Muscle layer of duodenum (tissue), 2 donors: ENCODE data around the gene FAHD2A.
"Not testable (repeated sequence)": the region's sequence is repeated elsewhere in the genome, so short reads cannot be mapped to it uniquely, and the experiment has no call there.

Experiments used
- H3K27ac ChIP-seq: one replicate; pipeline ENCODE4 v1.7.0; 2013; ENCODE audit warnings: mild to moderate bottlenecking, low read length
- H3K27me3 ChIP-seq: one replicate; pipeline ENCODE4 v1.7.0; 2013; ENCODE audit warnings: low read depth, mild to moderate bottlenecking, control low read depth, low read length
- H3K36me3 ChIP-seq, 2 donors: one replicate each; pipeline ENCODE4 v1.7.0; 2013; ENCODE audit warnings: low read length in 2 of 2, control low read depth in 1 of 2, mild to moderate bottlenecking in 1 of 2; ENCODE audit not compliant: insufficient read depth in 2 of 2, control insufficient read depth in 1 of 2
- H3K4me1 ChIP-seq, 2 donors: one replicate each; pipeline ENCODE4 v1.7.0; 2013; ENCODE audit warnings: low read length in 2 of 2, mild to moderate bottlenecking in 2 of 2, control low read depth in 1 of 2, moderate library complexity in 1 of 2; ENCODE audit not compliant: insufficient read depth in 2 of 2, control insufficient read depth in 1 of 2
- H3K4me3 ChIP-seq, 2 donors: one replicate each; pipeline ENCODE4 v1.7.0; 2013; ENCODE audit warnings: low read length in 2 of 2, low read depth in 1 of 2, mild to moderate bottlenecking in 1 of 2
- H3K9me3 ChIP-seq, 2 donors: one replicate each; pipeline ENCODE4 v1.7.0; 2013; ENCODE audit warnings: low read length in 2 of 2, control low read depth in 1 of 2, mild to moderate bottlenecking in 1 of 2; ENCODE audit not compliant: control insufficient read depth in 1 of 2
- donor health status: healthy.

The FAHD2A gene

DNA sequence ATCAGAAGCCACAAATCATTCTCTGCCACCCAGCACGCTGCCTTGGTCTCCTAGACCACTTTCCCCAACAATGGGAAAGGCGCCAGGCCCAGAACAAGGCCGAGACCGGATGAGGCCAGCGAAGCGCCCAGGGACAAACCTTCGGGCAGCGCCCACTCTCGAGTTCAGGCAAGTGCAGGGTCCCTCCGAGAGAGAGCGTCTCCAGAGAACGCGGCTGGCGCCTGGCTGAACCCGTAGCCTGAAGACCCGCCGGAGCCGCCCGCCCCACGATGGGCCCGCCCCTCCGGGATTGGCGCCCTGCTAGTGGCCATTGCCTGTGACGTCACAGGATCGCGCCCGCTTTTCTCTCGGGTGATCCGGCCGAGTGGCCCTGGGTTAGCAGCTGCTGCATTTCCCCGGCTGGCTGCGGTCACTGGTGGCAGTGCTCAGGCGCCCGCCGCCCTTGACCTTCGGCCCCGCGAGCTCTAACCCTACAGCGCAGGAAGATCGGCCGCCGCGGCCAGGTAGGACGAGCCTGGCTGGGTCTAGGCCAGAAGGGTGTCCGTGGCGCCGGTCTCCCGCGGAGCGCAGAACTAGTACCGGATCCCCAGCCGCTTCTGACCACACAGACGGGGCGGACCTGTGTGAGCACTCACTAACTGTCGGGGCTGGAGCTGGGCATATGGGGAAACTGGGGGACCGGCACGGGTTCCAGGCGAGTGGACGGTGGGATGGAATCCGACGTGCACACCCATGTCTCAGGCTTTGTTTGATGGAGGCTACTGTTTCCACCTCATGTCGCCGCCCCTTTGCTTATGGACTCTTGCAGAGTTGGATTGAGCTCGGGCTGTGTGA is at the start of gene FAHD2A:
Gene FAHD2A, plus strand, starts transcription at position 339 of the 834 bp plus-strand sequence. CDS start 2,851 bp downstream, outside the sequence.
- H3K4me1 ChIP-seq = peaks cover 0 to 13% of the 10 kb centered on the region in 2 donors

DNA sequence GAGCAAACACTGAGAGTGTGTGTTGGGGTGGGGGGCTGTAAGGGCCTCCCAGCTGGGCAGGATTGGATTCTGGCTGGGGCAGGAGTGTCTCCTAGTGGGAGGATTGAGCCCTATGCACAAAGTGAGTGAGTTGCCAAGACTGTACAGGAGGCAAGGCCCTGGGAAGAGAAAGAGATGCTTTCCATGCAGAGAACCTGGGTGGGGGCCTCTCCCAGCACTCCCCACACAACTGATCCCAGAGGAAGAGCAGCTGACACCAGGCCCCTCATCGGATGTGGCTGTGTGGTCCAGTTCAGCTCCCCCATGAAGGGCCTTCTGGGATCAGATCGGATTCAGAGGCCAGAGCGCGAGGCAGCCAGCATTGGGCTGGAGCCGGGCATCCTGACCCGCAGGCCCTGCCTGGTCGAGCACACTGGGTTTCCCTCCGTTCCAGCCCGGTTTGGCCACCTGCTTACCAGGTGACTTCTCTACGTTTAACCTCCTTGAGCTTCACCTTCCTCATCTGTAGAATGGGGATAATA is 49.4 kb upstream of the FAHD2A start:
- Histone ChIP-seq H3K4me1 (no peaks in the 10 kb centered on the region), H3K4me3 (no peak overlapping the region), H3K36me3 (no peaks in the 10 kb centered on the region), H3K27ac (no peak overlapping the region), H3K27me3 (no peaks in the 10 kb centered on the region), H3K9me3 (no peaks in the 10 kb centered on the region)

More for the DNA sequence above, at the start of gene FAHD2A:
- no peaks in the 10 kb centered on the region for H3K27me3 ChIP-seq
- H3K9me3 ChIP-seq = no peaks in the 10 kb centered on the region
- no peaks in the 10 kb centered on the region for H3K36me3 ChIP-seq
- H3K27ac ChIP-seq = peak within 1 kb of the TSS; percentile 91
- peak within 1 kb of the TSS; percentile 86 to 95 for H3K4me3 ChIP-seq

GRCh38 chr2:95353613-95354468 is 48.7 kb upstream of the FAHD2A start:
- no peaks in the 10 kb centered on the region for H3K27me3 ChIP-seq
- no peak overlapping the region for H3K4me3 ChIP-seq
- no peak overlapping the region for H3K27ac ChIP-seq
- no peaks in the 10 kb centered on the region for H3K9me3 ChIP-seq
- no peaks in the 10 kb centered on the region for H3K36me3 ChIP-seq
- H3K4me1 ChIP-seq = no peaks in the 10 kb centered on the region

DNA sequence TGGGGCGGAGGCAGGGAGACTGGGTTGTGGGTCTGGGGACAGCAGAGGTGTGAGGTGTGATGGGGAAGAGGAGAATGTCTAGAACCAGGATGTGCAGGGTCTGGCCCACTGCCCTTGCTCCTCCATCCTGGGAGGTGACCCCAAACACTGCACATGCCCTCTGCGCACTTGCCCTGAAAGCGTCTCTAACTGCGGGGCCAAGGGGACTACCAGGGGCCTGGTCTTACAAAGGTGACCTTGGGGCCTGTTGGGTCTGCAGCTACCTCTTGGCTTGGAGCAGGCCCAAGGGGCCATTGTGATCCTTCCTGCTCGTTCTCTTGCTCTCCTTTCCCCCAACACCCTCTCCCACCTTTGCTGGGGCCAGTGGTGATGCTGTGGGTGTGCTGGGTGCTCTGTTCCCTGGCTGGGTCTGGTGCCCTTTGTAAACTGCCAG is 48.0 kb upstream of the FAHD2A start:
- Histone ChIP-seq H3K4me3 (no peak overlapping the region), H3K27me3 (no peaks in the 10 kb centered on the region), H3K27ac (no peak overlapping the region), H3K9me3 (no peaks in the 10 kb centered on the region), H3K4me1 (no peaks in the 10 kb centered on the region), H3K36me3 (no peaks in the 10 kb centered on the region)

DNA sequence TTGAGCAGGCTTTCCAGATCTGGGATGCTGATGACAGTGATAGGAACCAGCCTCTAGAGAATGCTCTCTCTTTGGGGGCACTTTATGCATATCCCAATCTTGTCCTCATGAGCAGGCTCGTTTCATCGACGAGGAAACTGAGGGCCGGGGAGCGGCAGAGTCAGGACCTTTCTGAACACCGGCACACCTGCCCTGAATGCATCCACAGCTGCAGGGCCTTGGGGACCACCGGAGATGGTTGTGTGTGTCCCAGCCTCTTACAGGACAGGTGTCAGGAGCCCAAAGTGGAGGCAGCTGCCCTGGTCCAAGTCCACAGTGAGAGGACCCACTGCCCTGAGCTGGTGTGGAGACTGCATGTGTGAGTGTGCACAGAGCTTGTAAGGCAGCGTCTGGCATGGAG is 47.6 kb upstream of the FAHD2A start:
- Histone ChIP-seq H3K4me3 (no peak overlapping the region), H3K9me3 (no peaks in the 10 kb centered on the region), H3K27me3 (no peaks in the 10 kb centered on the region), H3K36me3 (no peaks in the 10 kb centered on the region), H3K27ac (no peak overlapping the region), H3K4me1 (no peaks in the 10 kb centered on the region)

GRCh38 chr2:95355486-95355885 is 47.0 kb upstream of the FAHD2A start:
- not testable (repeated sequence) for H3K36me3 ChIP-seq, H3K27me3 ChIP-seq, H3K9me3 ChIP-seq, H3K4me3 ChIP-seq, H3K4me1 ChIP-seq, H3K27ac ChIP-seq

DNA sequence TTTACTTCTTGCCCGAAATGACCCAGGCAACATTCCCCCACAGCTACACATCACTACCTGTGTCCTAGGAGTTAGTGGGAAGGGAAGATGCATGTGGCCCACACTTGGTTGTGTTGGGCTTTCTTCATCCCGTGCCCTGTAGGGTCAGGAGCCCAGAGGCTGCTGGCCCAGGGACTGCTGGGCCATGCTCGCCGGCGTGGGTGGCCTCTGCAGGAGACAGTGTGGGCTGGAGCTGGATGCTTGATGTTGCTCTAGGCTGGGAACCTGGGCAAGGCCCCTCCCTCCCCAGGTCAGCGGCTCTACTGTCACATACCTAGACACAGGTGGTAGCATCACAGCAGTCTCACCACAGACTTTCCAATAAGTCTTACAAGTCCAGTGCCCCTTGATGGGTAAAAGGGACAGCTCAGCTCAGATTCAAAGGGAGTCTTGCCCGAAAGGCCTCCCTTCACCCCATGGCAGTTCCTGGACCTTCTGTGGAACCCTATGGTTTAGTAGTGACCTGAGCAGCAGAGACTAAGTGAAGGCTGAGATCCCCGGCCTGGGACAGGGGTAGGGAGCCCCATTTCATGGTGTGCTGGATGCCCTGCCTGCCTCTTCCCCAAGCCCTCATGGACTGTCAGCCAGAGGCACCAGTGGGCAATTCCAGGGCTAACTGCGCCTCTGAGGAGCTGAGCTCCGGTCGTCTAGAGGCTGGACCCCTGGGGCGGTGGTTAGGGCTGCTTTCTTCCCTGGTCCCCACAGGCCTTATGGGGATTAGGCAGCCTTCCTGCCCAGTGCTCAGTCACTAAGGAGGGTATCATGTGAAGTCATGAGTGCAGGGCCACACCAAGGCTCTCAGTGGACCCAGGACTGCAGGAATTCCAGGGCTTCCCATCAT is 45.4 kb upstream of the FAHD2A start:
- H3K36me3 ChIP-seq = no peaks in the 10 kb centered on the region
- H3K27ac ChIP-seq = no peak overlapping the region
- no peak overlapping the region for H3K4me3 ChIP-seq
- no peaks in the 10 kb centered on the region for H3K27me3 ChIP-seq
- H3K9me3 ChIP-seq = no peaks in the 10 kb centered on the region
- H3K4me1 ChIP-seq = no peaks in the 10 kb centered on the region

DNA sequence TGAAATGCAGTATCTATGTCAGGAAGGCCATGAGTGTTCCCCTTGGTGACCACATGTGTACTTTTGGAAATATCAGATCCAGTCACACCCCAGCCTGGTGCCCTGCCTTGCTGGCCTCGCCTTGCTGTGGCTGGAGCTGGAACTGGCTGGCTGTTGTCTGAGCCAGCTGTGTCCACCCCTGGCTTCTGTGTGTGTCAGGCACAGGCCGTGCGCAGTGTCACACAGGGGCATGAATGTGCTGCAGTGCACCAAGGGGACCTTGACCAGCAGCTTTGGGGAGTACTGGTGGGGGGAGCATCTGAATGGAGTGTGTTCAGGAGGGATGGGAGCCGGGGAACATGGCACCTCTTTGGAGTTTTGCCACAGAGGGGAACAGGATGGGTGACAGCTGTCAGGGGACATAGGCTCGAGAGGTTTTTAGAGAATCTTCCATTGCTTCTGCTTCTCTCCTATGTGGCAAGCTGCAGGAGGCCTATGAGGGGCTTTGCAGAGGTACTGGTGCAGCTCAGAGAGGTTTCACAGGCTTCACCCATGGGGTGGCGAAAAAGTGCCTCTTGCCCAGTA is 44.7 kb upstream of the FAHD2A start:
- H3K4me1 ChIP-seq = no peaks in the 10 kb centered on the region
- no peaks in the 10 kb centered on the region for H3K36me3 ChIP-seq
- no peaks in the 10 kb centered on the region for H3K9me3 ChIP-seq
- no peaks in the 10 kb centered on the region for H3K27me3 ChIP-seq
- H3K27ac ChIP-seq = no peak overlapping the region
- H3K4me3 ChIP-seq = no peak overlapping the region

GRCh38 chr2:95359031-95359430 is 43.5 kb upstream of the FAHD2A start:
- H3K4me3 ChIP-seq = no peak overlapping the region
- no peaks in the 10 kb centered on the region for H3K4me1 ChIP-seq
- no peaks in the 10 kb centered on the region for H3K27me3 ChIP-seq
- no peaks in the 10 kb centered on the region for H3K36me3 ChIP-seq
- H3K27ac ChIP-seq = no peak overlapping the region
- no peaks in the 10 kb centered on the region for H3K9me3 ChIP-seq

DNA sequence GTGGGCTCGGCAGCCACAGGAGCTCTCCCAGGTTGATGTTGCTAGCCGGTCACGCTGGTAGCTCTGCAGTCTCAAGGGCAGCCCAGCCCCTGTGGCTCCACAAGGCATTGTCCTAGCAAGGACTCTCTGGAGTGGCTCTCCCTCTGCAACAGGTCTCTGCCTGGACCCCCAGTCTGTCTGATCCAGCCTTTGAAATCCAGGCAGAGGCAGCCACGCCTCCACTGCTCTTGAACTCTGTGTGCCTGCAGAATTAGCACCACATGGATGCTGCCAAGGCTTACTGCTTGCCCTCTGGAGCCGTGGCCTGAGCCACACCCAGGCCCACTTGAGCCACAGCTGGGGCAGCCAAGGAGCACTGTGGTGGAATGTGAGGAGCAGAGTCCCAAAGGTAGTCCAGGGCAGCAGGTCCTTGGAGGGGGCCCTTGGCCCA is 43.0 kb upstream of the FAHD2A start:
- Histone ChIP-seq H3K27ac (no peak overlapping the region), H3K4me3 (no peak overlapping the region), H3K36me3 (no peaks in the 10 kb centered on the region), H3K27me3 (no peaks in the 10 kb centered on the region), H3K4me1 (no peaks in the 10 kb centered on the region), H3K9me3 (no peaks in the 10 kb centered on the region)
